ENCODE data around the gene MMP20. TPM values are rescaled to one million over a fixed set of nuclear protein-coding genes. Genes with fewer than 3 reads are reported as not detected.
A peak's percentile ranks its signal among the peaks of the same experiment; 100 is the strongest.

Gene MMP20
- total RNA-seq, 1 donor from 2014 or later = not detected

DNA sequence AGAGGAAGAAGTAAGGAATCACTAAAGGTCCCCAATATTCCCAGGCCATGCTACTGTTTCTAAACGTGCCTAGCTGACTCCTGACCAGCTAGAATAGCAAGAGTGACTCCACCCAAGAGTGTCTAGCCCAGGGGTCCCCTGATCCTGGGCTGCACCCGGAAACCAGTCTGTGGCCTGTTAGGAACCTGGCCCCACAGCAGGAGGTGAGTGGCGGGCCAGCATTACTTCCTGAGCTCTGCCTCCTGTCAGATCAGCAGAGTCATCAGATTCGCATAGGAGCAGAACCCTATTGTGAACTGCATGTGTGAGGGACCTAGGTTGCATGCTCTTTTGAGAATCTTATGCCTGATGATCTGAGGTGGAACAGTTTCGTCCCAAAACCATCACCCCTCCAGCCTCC is 2.0 kb downstream of the MMP20 start:
- no peak for DNase-seq (ENCODE audit: low spot score)
- no peak for ATAC-seq

DNA sequence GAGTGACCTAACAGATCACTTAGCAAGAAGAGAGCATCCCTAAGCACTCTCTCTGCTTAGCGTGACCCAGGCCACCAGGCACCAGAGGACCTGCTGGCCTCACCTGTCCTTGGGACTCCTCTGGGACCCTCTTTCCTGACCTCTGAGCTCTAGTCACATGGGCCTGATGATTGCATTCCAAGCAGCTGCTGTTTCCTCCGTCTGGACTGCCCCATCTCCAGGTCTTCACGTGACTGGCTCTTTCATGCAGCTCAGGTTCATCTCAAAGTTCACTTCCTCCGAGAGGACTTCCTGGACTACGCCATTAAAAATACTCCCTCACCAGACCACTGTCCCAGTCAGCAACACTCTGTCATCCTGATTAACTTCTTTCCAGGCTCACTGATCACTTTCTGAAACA is 2.9 kb downstream of the MMP20 start:
- ATAC-seq = no peak
- DNase-seq (ENCODE audit: low spot score) = no peak

DNA sequence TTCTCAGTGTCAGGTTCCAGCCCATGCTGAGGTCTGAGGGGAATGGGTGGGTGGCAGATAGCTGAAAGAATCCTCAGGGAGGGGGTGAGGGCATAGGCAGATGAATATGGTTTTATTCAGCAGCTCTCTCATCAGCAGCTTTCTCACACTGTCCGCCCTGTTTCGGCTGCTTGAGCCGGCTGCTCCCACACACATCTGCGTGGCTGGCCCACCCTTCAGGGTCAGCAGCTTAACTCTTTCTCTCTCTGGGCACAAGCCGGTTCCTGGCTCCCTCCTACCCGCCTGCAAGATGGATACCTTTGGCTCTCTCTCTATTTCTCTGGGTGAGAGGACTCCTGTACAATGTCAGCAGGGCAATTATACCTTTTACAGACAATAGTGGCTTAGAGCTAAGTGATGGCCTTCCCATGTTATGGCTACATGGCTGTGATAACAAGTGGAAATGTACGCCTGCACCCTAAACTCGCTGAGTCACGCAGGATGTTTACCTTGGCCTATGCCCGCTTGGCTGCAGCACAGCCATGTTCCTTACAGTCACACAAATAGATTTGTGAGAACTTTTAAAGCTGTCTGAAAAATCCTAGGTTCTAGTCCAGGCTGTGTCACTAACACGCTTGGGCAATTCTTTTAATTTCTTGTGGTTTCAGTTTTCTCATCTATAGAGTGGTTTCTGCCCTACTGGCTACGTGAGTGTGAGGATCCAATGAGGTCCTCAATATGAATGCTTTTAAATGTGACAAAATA is 4.1 kb downstream of the MMP20 start:
- no peak for DNase-seq (ENCODE audit: low spot score)
- no peak for ATAC-seq

- DNase-seq (ENCODE audit: low spot score) (no peak), ATAC-seq (no peak)
Observed at GRCh38 chr11:102620179-102620578, 5.0 kb downstream of the MMP20 start.

GRCh38 chr11:102617466-102618008 is 7.6 kb downstream of the MMP20 start:
- DNase-seq (ENCODE audit: low spot score) = no peak

GRCh38 chr11:102615894-102616432 is 9.2 kb downstream of the MMP20 start:
- no peak for DNase-seq (ENCODE audit: low spot score)
- no peak for ATAC-seq

More at GRCh38 chr11:102617466-102618008, 7.6 kb downstream of the MMP20 start:
- ATAC-seq = no peak

GRCh38 chr11:102615077-102615893 is 9.8 kb downstream of the MMP20 start:
- no peak for DNase-seq (ENCODE audit: low spot score)
- peak; percentile 73 for ATAC-seq

GRCh38 chr11:102614485-102614884 is 10.6 kb downstream of the MMP20 start:
- ATAC-seq (no peak), DNase-seq (ENCODE audit: low spot score) (no peak)

DNA sequence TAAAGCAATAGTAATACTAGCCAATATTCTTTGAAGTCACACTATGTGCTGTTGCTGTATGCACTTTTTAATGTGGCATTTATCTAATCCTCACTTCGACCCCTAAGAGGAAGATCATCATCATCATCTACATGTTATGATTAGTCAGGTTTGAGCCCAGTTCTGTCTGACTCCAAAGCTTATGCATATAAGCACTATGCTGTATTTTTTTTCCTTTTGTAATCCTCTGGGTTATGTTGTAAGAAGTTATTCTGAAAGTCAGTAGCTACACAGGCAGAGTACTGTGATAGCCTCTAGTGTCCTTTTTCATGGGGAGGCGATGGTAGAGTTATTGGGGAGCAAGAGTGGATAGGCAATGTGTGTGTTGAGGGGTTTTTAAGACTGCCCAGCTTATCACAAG is 11.1 kb downstream of the MMP20 start:
- DNase-seq (ENCODE audit: low spot score) = no peak
- no peak for ATAC-seq

DNA sequence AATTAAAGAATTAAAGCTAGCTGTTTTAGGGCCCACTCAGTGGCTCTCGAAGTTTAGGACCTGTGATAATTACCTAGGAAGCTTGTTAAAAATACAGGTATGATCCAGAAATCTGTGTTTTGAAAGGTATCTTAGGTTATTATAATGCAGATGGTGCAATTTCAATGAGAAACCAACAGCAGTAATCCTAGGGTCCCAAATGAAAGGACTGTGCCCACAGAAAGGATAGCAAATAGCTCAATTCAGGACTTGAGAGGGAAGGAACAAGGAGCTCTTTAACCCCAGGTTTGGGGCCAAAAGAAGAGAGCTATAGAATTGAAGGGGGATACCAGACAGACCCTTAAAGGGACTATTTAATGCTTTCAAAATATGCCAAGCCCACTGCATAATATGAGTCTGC is 11.7 kb downstream of the MMP20 start:
- no peak for DNase-seq (ENCODE audit: low spot score)
- ATAC-seq = no peak

DNA sequence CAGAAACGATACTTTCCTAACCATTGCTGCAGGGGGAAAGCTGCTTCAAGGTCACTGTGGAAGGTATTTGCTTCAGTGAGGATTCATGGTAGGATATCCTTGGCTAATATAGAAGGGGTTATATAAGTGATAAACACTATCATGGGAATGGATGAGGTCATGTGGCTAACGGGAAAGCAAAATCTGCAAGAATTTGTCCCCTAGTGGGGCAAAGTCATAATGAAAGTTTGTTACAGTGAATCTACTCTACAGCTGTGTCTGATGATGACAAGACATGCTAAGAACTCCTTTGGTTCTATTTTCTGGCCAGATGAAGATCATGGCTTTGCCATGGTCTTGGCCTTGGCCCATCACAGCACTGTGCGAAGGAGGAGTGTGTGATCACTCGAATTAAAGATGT is 13.8 kb downstream of the MMP20 start:
- no peak for DNase-seq (ENCODE audit: low spot score)
- ATAC-seq = no peak

DNA sequence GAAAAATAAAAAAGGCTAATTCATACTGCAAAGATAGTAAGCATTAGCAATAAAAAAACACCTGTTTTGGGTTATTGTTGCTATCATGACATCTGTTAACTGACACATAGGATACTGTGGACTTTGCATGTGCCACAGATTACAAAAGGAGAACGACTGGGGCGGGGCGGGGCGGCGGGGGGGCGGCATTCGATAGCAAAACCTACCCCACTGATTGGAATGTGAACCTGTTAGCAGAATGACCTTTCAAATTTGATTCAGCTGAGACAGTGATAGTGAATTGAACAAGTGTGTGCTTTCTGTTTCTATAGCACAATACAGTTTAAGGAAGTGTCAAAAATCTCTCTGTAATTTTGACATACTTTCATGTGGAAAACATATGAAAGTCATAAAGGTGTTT is 14.9 kb downstream of the MMP20 start:
- no peak for DNase-seq (ENCODE audit: low spot score)
- no peak for ATAC-seq

DNA sequence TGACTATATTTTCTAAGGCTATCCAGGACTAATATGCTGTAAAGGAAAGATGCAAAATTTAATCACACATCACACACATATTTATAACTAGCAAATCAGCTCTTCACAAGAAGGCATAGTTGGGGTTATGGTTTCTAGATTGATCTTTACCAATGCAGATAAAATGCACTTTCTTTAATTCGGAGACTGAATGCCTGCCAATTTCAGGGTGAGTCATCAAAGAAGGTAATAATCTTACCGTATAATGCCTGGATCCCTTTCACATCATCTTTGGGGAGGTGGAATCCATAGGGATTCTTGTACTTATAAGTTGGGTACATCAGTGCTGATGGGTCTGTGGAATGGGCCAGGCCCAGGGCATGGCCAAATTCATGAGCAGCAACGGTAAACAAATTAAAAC is 16.4 kb downstream of the MMP20 start:
- ATAC-seq (no peak), DNase-seq (ENCODE audit: low spot score) (no peak)

- no peak for DNase-seq (ENCODE audit: low spot score)
- no peak for ATAC-seq
Observed at GRCh38 chr11:102604875-102605274, 20.3 kb downstream of the MMP20 start.

- ATAC-seq (no peak), DNase-seq (ENCODE audit: low spot score) (no peak)
Observed at GRCh38 chr11:102604011-102604410, 21.1 kb downstream of the MMP20 start.

GRCh38 chr11:102603576-102603975 is 21.6 kb downstream of the MMP20 start:
- DNase-seq (ENCODE audit: low spot score) = no peak
- no peak for ATAC-seq

DNA sequence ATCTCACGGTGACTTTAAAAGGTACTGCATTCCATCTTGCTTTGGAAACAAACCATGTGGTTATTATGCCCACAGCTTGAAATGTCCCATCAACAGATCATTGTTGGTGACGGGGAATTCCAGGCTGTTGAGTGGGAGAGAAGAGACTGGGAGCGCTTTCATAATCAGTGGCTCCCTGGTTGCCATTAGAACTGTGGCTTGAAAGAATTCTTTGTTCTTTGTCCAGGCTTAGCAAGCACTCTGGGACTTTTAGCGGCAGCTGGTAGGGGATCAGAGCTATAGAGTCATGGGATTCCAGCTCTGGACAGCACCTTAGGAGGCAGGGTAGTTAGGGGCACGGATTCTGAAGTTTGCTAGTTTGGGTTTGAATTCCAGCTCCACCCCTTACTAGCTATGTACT is 22.0 kb downstream of the MMP20 start:
- DNase-seq (ENCODE audit: low spot score) = no peak
- no peak for ATAC-seq

- DNase-seq (ENCODE audit: low spot score) (no peak), ATAC-seq (no peak)
Observed at GRCh38 chr11:102600666-102601065, 24.5 kb downstream of the MMP20 start.

- no peak for DNase-seq (ENCODE audit: low spot score)
- no peak for ATAC-seq
Observed at GRCh38 chr11:102599642-102600261, 25.4 kb downstream of the MMP20 start.

DNA sequence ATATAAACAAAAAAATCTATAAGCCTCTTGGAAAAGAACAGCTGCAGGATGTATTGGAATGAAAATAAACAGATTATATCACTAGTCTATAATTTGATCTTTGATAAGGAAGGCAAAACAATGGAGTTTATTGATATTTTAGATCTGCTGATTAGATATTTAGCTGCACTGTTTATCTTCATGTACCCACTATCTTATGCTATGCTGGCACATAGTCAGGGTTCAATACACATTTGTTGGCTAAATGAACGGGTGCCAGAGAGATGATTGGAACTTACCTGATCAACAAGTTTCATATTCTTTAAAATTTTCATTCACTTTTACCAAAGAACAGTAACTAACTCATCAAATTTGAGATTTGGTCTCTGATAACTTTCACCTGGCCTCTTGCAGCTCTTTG is 26.9 kb downstream of the MMP20 start:
- no peak for ATAC-seq
- no peak for DNase-seq (ENCODE audit: low spot score)

- no peak for ATAC-seq
- no peak for DNase-seq (ENCODE audit: low spot score)
Observed at GRCh38 chr11:102596578-102596977, 28.6 kb downstream of the MMP20 start.
